D721Med (cell line): ENCODE results near the gene JAKMIP1.

ENCODE experiments used
- DNase-seq: peaks from one replicate; pipeline ENCODE4 v3.0.0; 2011; ENCODE audit warnings: low spot score; ENCODE audit not compliant: insufficient read length
- FAIRE-seq: peaks from 2 replicates; lab custom pipeline; 2011; peaks lifted over from hg19 to GRCh38; lab: Jason Lieb, UNC
- CTCF ChIP-seq: IDR thresholded peaks from 2 replicates; pipeline ENCODE4 v1.5.1; 2012; ENCODE audit warnings: mild to moderate bottlenecking, control low read depth; ENCODE audit not compliant: insufficient read depth; ENCODE audit errors: missing control alignments

Gene JAKMIP1

GRCh38 chr4:6178757-6179156 is 21.6 kb downstream of the JAKMIP1 start:
- no peak for DNase-seq
- FAIRE-seq: no peak
- no peak for TF ChIP-seq CTCF

DNA sequence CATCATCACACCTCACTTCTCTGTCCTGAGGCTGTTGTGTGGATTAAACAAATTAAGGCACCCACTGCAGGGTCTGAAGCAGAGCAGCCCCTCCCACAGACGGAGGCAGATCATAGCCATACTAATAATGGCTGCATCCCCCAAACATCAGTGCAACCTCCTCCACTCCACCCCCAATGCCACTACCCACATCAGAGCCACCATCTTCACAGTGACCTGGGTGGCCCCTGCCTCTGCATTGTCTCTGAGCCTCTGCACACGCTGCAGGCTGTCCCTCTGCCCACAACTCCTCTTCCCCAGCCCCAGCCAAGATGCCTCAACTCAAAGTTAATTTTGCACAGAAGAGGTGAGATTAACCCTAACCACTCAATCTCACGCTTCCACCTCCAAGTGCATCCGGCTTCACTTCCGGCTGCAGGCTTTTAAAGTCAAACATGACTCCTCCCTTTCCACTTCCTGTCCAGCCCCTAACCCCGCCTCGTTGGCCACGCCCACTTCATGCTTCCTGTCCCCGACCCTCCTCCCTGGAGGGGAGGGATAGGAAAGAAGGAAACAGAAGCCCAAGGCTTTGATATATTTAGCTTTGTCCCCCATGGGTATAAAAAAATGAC is 22.7 kb downstream of the JAKMIP1 start:
- DNase-seq: no peak
- TF ChIP-seq CTCF: no peak

DNA sequence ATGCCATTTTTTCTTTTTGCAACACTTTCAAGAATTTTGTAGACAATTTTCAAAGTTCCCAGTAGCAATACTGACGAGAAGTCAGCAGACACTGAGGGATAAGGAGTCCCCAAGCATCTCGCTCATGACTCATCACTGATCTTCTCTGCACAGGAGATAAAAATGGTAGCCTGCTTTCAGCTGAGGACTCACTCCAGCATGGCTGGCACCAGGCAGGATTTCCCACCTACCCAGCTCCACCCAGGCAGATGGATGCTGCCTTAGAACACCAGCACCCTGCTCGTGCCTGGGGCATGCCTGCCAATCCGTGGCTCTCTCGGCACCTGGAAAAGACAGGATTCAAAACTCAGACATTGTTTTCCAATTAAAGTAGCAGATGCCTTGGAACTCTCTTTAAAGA is 24.9 kb downstream of the JAKMIP1 start:
- no peak for DNase-seq
- no peak for FAIRE-seq
- TF ChIP-seq CTCF: no peak

More for the DNA sequence above, 22.7 kb downstream of the JAKMIP1 start:
- no peak for FAIRE-seq

- FAIRE-seq: no peak
- TF ChIP-seq CTCF: no peak
Measured at GRCh38 chr4:6172927-6173200, 27.5 kb downstream of the JAKMIP1 start.

GRCh38 chr4:6172093-6172926 is 28.0 kb downstream of the JAKMIP1 start:
- DNase-seq: no peak
- no peak for TF ChIP-seq CTCF
- no peak for FAIRE-seq

More at GRCh38 chr4:6172927-6173200, 27.5 kb downstream of the JAKMIP1 start:
- DNase-seq: no peak

- FAIRE-seq (no peak), DNase-seq (no peak)
- TF ChIP-seq CTCF: no peak
Measured at GRCh38 chr4:6169239-6169638, 31.1 kb downstream of the JAKMIP1 start.

- no peak for DNase-seq
- FAIRE-seq: no peak
- TF ChIP-seq CTCF: no peak
Measured at GRCh38 chr4:6165766-6166165, 34.6 kb downstream of the JAKMIP1 start.
